DLD1 (cell line): Measurements from ENCODE around the gene THRB.

Source experiments
- in situ Hi-C: cut with HindIII; loops from 2 replicates; pipeline ENCODE4 v1.10.0; 2017; ENCODE audit warnings: low sequenced_read_pairs

The THRB gene

DNA sequence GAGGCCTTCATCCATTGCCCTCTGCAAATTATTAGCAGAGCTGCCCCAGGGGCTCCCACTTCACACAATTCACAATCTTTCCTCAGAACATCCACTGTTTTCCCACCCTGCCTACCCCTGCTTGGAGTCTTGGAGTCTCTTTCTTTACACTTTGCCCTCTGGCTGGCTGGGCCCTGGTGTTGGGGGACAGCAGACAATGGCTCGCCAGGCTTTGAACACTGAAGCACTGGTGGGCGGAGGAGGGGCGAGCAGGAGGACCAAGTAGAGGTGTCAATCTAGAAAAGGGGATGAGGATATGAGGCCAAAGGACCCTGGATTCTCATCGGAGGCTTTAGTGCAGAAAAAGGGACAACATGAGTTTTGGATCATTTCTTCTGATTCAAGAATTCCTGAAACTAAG is 337.5 kb downstream of the THRB start:
- in situ Hi-C loops = no loop called here

DNA sequence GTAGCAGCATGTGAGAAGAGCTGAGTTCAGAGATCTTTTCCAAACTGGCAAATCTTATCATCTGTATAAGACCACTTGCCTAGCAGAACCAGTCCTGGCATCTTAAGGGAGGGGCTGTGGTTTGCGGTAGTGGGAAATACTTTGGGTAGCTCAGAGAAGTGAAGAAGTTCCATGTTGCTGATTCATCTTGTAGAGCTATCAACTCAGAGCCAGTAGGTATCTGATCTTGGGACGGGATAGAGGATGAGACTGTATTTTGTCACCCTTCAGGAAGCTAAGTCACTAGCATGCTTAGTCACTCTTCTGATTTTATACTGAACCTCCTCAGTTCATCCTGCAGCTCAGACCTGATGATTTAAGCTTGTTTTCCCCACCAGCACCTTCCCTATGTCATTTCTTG is 338.2 kb downstream of the THRB start:
- in situ Hi-C loops = no loop called here

DNA sequence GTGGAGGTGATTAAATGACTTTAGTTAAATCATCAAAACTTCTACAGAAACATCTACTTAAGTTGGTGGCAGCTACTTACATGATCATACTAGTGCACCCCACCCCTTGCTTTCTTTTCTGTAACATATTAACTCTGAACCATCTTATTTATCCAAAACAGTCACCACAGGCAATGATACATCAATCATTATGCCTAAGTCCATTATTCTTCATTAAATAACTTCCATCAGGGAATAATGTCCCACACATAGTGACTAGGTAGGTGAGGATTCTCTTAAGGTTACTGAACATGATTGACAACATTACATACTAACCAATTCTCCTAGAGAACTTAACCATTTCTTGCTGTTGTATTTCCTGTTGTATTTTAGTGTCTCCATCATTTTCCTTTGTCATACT is 339.4 kb downstream of the THRB start:
- in situ Hi-C loops = no loop called here

DNA sequence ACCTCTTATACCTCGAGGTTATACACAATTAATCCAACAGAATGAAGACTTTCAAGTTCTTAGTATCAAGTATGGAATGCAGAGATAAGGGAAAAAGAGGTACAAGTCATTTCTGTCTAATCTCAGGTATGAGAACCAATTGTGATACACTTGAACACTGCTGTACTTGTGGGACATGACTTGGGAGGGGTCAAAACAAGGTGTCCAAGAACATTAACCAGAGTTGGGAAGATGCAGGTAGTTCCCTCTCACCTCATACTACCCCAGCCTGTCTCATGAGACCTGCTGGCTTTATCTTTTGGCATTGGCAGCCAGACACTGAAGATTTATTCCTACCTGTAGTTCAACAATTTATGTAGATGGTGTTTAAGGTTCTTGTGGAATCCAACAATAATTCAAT is 339.9 kb downstream of the THRB start:
- in situ Hi-C loops = no loop called here

DNA sequence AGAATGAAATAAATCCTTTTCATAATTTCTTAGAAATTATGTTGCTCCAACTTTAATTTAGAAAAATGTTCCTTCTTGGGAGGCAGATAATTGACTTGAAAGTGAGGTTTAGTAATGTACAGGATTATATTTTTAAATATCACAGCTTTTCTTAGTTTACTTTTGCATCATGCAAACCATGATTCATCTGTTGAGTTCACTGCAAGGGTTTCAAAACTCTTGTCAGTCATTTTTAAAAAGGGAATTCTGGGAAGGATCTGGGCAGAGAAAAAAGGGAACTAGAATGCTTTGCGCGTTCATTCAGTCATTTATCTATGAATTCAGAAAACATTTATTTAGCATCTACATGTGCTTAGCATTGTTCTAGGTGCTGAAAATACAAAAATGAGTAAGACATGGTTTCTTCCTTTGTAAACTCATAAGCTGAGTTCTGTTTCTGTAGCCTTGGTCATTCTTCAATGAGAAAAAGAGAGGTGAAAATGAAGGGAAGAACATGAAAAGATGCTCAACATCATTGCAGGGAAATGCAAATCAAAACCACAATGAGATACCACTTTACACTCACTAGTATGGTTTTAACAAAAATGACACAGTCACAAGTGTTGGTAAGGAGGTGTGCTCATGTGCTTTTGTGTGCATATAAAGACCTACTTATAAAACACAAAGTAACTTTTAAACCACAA is 340.5 kb downstream of the THRB start:
- in situ Hi-C loops = no loop called here

DNA sequence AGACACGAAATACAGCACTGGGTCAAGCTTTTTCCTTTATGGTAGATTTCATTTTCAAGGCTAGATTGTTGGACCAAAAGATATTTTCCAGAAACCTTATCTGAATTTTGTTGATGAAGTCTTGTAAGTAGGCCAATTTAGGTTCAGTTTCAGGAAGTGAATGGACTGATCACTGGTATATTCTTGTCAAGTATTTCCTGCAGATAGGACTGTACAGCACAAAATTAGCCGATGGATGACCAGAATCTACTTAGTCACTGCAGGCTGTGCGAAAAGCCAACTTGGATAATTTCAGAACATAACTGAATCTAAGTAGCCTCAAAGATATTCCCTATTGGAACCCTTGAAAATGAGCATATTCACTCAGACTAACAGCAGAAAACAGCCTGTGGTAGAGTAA is 343.1 kb downstream of the THRB start:
- in situ Hi-C loops = no loop called here

DNA sequence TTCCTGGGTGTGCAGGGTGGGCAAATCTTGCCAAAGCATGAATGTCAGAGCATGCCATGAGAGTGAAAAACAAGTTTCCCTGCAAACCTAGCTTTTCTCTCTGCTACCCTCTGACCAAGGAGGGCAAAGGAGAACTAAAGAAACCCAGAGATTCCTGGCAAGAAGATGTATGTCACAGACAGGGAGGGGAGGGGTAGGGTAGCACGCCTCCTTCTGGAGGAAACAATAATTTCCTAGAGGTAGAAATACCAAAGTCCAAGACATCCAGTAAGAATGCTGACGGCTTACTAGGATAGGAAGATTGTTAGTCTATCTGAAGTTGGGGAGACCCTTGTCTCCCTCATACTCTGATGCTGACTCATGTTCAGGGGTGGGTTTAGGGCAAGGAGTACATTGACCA is 345.6 kb downstream of the THRB start:
- in situ Hi-C loops = no loop called here

DNA sequence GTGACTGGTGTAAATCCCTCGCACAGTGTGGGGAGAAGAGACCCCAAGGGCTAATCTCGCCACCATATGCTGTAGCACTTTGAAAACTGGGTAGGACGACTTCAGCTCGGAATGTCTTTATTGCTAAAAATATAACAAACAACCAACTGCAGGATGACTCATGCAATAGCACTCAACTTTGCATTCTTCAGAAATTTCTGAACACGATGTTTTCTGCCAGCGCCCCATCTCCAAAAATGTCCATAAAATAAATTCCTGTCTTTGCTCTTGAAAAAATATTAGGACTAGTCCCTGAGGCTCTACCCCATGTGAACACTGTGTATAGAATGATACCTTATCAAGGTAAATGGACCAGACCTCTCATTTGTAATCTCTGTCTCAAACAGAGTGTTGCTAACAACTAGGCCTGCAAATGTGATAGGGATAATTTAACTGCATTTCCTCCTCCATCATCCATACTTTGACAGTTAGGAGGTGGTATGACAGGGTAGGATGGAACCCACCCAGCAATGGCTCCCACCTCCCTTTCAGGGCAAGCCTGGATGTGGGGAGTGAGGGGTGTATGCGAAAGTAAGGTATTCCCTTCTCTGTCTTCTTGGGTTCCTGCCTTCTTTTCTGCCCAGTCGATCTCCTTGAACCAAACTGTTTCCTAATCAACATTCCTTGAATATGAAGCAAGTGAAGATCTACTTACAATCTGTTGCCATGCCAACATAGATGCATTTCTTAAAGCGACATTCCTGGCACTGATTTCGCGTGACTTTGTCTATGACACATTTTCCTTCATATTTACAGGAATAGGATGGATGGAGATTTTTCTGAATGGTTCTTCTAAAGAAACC is 348.4 kb downstream of the THRB start:
- in situ Hi-C loops = no loop called here

DNA sequence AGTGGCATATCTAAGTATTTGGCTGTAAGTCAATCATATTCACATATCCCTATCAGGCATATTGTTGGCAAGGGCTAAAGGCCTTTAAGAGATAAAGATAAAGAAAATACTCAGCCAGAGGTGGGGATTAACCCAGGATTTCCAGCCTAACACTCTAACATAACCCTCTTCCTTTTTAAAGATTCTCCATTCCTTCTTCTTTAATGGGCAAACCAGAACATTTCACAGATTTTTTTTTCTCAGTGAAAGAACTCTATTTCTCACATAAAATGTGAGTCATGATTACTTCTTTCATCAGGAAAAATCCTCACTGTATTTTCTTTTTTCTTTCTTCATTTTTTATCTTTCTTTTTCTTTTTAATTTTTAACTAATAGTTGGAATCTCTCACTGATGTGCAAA is 349.2 kb downstream of the THRB start:
- in situ Hi-C loops = no loop called here

DNA sequence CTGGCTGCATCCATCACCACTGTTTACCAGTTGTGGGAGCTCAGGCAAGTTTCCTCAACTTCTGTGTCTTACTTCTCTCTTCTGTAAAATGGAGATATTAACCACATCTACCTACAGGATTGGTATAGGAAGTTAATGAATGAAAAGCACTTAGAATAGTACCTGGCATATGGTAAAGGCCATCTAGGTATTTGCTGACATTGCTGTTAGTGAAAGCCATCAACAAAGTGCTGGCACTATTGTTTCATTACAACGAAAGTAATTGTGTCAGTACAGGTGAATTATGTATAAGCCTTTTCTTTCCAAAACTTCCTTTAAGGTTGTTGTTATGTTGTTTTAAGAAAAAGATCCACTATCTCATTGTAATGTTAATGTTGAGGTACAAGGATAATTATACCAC is 352.5 kb downstream of the THRB start:
- in situ Hi-C loops = no loop called here

DNA sequence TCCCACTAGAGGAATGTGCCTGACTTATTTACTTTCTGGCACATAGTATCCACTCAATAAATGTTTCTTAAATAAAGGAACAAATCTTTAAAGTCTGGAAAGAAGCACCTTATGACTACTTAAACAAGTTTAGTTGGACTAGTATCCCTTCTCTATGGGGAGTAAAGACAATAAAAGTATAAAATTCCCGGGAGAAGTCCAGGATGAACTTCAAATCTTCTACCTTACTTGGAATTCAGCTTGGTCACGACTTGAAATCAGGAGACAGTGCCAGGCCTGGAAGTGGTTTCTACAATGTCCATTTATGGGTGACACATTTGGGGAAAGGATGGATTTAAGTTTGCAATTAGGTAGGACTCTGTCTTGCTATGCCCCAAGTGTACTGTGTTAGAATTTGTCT is 353.1 kb downstream of the THRB start:
- in situ Hi-C loops = no loop called here

DNA sequence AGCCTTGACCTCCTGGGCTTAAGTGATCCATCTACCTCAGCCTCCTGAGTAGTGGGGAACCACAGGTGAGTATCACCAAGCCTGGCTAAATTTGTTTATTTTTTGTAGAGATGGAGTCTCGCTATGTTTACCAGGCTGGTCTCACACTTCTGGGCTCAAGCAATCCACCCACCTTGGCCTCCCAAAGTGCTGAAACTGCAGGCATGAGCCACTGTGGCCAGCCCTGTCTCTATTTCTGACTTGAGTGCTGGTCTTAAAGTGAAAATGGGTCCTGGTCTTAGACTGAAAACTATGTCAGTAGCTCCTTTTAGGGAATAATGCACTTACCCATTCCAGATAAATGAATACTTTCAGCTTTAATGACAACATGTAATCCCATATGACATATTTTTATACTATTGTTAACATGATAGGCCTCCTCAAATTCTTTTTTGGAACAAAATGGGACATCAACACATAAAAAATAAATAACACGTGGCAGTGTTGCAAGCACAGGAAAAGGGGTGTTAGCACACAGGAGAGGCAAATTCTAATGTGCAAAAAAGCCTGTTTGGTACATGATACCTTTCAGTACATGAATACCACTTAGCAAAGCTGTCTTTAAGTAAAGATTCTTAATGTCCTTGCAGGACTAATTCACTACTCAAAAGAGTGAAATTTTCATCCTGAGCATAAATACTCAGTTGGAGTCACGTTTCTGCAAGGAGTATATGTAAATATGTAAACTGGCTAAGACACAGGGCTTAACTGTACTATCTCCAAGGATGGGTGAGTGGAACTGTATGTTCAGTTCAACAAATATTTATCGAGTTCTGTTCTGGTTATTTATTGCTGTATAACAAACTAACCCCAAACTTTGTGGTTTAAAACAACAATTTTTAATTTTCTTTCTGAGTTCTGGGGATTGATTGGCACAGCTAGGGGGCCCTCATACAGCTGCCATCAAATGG is 354.9 kb downstream of the THRB start:
- in situ Hi-C loops = no loop called here

DNA sequence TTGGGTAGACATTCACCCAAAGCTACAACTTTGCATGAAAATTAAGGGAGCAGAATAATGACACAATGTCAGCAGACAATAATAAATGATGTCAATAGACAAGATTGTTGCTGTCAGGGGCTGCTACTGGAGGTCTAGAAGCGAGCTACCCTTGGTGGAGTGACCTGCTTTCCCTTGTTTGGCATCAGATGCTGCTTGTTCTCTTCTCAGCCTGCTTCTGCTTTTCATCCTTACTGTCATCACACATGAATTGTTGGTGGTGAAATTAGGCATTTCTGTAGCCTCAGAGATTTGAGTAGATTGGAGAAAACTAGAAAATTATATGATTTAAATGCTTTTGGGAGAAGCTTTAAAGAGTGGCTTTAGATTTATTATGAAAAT is 355.8 kb downstream of the THRB start:
- in situ Hi-C loops = no loop called here

DNA sequence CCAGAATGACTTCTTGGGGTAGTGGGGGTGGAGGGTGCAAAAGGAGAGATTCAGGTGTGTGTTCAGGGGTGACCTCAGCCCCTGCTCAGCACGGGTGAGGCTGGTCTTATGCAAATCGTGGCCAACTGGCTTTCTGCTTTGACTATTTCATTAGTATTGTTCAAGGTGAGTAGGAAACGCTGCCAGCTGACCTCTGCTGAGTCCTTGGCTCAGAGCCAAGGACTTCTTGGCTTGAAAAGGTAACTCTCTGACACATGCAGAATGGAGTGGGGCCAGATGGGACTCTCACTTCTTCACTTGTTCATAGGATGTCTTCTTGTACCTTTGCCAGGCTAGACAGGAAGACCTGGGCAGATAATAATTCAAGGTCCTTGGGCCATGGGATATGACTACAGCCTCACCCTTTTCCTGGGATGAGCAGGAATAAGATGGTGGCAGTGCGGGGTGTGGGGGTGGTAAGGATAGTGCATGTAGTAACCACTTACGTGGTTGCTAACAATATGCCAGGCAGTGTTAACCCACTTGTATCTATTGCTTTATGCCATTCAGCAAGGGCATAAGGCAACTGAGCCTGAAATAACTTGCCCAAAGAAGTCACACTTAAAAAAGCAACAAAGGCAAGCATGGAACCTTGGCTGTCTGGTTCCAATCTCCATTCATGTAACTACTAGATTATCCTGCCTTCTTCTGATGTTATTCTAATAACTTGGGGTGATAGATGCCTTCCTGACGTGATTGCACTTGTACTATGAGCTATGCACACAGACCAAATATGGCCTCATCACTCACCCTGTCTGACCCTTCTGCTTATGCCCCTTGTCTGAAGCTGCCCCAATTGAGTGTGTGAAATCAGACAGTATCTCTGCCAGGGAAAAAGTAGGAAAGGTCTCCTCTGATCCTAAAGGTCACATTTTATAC is 356.4 kb downstream of the THRB start:
- in situ Hi-C loops = no loop called here

DNA sequence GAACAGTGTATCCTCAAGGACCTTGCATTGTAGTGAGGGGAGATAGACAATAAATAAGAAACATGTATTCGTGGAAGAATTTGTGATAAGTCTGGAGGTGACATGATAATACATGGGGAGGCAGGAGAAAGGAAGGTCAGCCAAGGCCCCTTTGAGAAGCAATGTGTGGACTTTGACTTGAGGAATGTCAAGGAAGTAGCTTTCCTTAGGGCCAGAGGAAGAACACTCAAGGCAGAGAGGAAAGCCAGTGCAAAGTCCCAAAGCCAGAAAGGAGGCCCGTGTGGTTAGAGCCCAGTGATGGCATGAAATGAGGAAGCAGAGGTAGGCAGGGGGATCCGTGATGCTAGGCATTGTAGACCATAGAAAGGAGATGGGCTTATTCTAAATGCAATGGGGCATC is 357.3 kb downstream of the THRB start:
- in situ Hi-C loops = no loop called here

DNA sequence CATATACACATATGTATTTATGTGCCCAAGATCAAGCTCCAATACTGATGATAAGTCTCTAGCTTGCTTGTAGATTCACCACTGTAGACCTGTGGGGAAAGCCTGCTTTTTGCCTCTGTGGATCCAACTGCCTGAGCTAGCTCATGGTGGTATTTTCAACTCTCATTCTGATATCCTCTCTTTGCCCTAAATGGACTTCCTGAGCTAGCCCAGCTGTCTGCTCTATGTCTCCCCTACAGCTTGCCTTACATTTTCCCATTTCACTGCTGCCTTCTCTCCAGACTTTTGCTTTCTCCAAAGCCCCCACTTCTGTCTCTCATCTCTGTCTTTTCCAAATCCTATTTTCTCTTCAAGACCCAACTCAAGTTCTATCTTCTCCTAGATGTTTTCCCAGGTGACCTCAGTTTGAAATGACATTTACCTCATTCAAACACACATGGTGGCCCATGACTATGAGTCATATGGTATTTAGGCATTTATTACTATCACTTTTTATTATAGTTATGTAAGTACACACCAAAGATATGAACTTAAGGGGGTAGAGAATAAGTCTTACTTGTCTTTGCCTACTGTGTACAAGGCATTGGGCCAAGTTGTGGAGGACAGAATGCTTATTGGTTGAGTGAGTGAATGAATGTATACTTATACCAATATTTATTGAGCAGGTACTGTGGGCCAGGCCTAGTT is 357.9 kb downstream of the THRB start:
- in situ Hi-C loops = no loop called here

DNA sequence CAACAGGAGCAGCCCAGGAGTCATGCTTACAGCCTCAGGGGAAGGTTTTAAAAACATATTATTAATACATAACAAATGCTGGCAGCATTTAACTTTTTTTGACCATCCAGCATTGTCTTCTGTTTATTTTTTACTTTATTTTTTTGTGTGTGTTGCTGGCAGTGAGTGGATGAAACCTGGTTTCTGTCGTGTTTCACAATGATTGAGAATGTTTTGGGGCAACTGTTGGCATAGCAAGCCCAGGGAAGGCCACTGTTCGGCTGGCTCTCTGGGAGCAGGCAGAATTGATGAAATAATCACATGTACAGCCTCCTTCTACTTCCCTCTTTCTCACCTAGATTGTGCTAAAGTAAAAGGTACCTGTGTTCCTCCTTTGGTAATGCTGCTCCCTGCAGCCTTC is 359.4 kb downstream of the THRB start:
- in situ Hi-C loops = no loop called here

DNA sequence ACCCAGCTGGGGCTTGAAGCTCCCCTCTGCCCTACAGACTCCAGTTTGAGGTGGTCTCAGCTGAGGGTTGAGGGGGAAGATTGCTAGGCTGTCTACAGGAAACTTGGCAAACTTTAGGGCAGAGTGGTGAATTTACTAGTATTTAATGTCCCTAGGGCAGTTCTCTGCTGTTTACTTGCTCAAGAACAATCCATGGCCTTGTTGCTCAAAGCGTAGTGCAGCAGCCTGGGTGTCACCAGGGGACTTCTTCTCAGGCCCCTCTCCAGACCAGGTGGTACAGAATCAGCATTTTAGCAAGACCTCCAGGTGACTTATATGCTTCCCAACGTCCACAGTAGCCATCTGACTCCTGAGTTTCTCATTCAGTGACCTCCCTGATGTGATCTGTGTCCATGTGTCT is 360.7 kb downstream of the THRB start:
- in situ Hi-C loops = no loop called here

DNA sequence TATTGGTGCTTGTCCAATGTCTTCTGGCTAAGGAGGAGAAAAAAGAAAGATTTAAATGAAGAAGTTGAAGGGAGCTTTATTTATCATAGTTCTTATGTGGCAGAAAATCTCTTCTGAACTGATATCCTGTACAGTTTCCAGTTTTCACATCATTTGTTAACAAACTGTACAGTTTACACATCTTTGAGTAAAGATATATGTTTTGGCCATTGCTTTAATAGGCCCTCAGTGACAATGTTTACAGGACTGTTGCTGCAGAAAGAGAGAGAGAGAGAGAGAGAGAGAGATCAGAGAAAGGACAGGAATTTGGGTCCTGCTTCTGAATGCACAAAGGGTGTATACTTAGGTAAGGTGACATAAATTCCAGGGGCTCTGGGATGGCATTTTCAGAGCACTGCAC is 361.2 kb downstream of the THRB start:
- in situ Hi-C loops = no loop called here

DNA sequence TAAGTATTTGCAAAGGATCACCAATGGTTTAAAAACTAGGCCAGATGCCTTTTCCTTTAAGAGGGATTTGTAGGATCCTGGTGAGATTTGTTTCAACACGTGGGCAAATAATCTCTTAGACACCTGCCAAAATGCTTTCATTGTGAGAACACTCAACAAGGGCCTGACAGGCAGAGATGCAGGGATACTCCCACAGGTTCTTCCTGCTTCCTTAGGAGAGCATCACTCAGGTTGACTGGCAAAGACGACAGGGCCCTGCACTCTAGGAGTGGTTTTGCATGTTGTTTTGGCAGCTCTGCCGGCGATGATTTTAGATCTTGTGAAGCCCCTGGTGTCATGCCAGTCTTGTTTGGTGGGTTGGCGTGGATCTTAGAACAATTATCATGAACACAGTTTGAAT is 365.1 kb downstream of the THRB start:
- in situ Hi-C loops = no loop called here
